GM12865 (cell line): ENCODE results near the gene NTS.
A peak's percentile ranks its signal among the peaks of the same experiment; 100 is the strongest.

ENCODE experiments used
- DNase-seq: peaks from one replicate; pipeline ENCODE4 v3.0.0; 2010; ENCODE audit warnings: low read depth
- H3K4me3 ChIP-seq: 2 replicates; pipeline ENCODE4 v1.5.1; 2011; ENCODE audit warnings: mild to moderate bottlenecking, low read depth, low read length, control low read depth
- TF ChIP-seq, protein P1 (sequence below): IDR thresholded peaks from 2 replicates; pipeline ENCODE4 v1.5.1; 2011; ENCODE audit warnings: low read length, control low read depth, low read depth, inconsistent platforms; ENCODE audit not compliant: insufficient read depth; ENCODE audit errors: missing control alignments

Gene NTS

DNA sequence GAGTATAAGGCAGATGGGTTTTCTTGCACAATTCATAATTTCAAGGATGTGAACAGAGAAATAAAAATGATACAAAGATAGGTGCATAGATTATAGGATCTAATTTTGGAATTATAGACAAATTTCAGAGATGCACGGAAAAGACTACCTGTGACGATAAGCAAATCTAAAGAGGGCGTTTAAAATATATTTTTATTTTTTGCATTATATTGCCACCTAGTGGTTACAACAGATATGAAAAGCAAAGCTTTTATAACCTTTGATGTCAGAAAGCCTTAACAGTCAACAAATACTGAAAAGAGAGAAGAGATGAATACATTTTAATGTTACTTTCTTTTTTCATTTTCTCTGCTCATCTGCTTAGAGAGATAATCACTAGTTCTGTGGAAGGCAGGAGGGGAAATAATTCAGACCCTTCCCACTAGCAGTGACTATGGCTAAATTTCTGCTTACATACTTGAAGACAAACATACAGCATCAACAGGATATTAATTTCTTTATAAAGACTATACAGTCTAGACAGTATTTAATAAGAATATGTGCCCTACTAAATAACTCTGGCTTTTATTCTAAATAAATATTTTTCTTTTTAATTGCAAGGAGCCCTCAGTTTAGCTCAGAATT, 46.3 kb downstream of the NTS start:
- DNase-seq = peak; percentile 18

DNA sequence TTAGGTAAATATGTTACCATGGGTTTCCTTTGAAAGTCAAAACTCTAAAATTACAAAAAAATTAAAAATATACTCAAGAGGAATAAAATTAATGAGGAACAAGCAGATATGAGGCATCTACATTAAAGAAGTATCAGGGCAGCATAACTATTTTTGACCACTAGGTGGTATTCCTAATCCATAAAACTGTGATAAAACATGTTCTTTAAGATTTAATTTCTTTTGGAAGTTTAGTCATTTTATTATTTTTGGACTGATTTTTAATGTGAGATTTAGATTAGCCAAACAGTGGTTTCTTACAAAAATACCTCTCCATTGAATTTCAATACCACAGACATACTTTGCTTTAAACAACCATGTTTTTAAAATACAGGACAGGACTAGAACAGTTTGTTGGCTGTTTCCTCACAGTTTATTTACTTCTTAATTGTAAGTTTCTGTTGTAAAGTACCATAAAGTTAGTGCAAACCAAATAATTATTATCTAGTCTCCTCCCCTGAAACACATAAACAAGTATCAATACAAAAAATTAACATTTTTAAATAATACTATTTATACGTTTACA, 49.8 kb downstream of the NTS start:
- H3K4me3 ChIP-seq = no peak overlapping the region
- TF ChIP-seq, protein P1, sequence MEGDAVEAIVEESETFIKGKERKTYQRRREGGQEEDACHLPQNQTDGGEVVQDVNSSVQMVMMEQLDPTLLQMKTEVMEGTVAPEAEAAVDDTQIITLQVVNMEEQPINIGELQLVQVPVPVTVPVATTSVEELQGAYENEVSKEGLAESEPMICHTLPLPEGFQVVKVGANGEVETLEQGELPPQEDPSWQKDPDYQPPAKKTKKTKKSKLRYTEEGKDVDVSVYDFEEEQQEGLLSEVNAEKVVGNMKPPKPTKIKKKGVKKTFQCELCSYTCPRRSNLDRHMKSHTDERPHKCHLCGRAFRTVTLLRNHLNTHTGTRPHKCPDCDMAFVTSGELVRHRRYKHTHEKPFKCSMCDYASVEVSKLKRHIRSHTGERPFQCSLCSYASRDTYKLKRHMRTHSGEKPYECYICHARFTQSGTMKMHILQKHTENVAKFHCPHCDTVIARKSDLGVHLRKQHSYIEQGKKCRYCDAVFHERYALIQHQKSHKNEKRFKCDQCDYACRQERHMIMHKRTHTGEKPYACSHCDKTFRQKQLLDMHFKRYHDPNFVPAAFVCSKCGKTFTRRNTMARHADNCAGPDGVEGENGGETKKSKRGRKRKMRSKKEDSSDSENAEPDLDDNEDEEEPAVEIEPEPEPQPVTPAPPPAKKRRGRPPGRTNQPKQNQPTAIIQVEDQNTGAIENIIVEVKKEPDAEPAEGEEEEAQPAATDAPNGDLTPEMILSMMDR = peak; percentile 30
- no peak for DNase-seq

More for the DNA sequence above, 46.3 kb downstream of the NTS start:
- no peak overlapping the region for H3K4me3 ChIP-seq
- TF ChIP-seq, protein P1 = peak; percentile 23

DNA sequence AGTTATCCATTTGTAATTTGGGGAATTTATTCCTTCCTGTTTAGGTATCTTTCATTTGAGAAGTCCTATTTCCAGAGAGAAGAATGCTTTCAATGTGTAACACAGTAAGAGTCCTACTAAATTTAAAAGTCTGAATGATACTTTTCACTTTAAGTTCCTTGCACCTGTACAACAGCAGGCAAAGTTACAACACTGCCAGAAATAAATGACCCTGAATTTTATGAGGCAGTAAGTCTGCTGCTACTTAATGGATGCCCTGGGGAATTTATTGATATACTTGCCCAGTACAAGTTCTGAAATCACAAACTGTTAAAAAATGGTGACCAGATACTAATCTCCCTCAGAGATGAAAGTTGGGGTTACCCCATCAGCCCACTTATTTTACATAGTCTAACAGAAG, 53.1 kb downstream of the NTS start:
- no peak overlapping the region for H3K4me3 ChIP-seq
- DNase-seq = no peak
- TF ChIP-seq, protein P1 = no peak
